ENCODE measurements around the gene SASH1. TPM values are rescaled to one million over a fixed set of nuclear protein-coding genes. Genes with fewer than 3 reads are reported as not detected.

SASH1 gene
- total RNA-seq, 1 experiment from 2014 or later = 11.7 TPM

DNA sequence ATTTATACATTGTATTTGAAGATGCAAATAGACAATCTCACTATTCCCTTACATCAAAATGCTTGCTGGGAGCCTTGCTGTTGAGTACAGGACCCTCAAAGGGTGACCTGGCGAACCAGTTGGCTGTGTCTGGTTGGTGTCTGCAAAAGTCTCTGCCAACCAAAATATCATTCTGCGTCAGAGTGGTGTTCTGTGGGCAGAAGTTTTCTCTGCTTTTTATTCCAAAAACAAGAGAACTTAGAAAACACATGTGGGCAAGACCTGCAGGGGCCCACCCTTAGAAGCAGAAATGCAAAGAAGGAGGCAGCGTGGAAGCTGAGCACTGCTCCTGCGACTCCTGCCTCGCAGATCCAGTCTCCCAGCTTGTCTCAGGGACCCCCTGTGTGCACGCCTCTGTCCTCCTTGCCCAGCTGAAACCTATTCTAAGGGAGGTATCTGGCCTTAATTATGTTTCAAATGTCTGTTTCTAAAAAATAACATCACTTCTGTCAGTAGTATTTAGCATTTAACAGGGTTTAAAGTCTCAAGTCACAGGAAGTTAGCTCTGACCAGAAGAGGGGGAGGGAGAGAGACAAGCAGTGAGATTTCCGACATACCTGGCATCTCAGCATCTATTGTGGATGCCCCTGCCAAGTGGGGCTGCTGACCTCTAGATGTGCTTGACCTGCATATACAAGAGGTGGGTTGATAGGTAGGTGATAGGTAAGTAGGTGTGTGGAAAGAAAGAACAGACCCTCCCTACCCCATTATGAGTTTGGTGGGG lies 101.3 kb downstream of the SASH1 start (continued):
- TF ChIP-seq, protein P1, sequence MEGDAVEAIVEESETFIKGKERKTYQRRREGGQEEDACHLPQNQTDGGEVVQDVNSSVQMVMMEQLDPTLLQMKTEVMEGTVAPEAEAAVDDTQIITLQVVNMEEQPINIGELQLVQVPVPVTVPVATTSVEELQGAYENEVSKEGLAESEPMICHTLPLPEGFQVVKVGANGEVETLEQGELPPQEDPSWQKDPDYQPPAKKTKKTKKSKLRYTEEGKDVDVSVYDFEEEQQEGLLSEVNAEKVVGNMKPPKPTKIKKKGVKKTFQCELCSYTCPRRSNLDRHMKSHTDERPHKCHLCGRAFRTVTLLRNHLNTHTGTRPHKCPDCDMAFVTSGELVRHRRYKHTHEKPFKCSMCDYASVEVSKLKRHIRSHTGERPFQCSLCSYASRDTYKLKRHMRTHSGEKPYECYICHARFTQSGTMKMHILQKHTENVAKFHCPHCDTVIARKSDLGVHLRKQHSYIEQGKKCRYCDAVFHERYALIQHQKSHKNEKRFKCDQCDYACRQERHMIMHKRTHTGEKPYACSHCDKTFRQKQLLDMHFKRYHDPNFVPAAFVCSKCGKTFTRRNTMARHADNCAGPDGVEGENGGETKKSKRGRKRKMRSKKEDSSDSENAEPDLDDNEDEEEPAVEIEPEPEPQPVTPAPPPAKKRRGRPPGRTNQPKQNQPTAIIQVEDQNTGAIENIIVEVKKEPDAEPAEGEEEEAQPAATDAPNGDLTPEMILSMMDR (IDR thresholded peaks at IDR 0.05 in 2 of 3, conservative IDR thresholded peaks at IDR 0.05 in 1 of 3; ENCODE audit: borderline replicate concordance in 1 of 3, insufficient read depth in 1 of 3, low read depth in 2 of 3, low read length in 2 of 3) = no peak
- TF ChIP-seq EZH2 (IDR thresholded peaks at IDR 0.05) (no peak), YY1 (IDR thresholded peaks at IDR 0.05; ENCODE audit: extremely low read depth, insufficient replicate concordance, low read depth, low read length) (no peak), SRF (IDR thresholded peaks at IDR 0.05; ENCODE audit: low read depth) (no peak), SP1 (IDR thresholded peaks at IDR 0.05; ENCODE audit: low read depth) (no peak), POLR2AphosphoS5 (IDR thresholded peaks at IDR 0.05; ENCODE audit: low read depth, low read length) (no peak), TCF7L2 (IDR thresholded peaks at IDR 0.05; ENCODE audit: borderline replicate concordance, extremely low read depth, insufficient read depth, insufficient read length) (no peak), CBX3 (IDR thresholded peaks at IDR 0.05; ENCODE audit: low read depth) (no peak), POLR2A (IDR thresholded peaks at IDR 0.05; ENCODE audit: borderline replicate concordance, extremely low read depth, insufficient read depth, insufficient read length) (no peak), SIN3A (IDR thresholded peaks at IDR 0.05; ENCODE audit: low read depth) (no peak)

DNA sequence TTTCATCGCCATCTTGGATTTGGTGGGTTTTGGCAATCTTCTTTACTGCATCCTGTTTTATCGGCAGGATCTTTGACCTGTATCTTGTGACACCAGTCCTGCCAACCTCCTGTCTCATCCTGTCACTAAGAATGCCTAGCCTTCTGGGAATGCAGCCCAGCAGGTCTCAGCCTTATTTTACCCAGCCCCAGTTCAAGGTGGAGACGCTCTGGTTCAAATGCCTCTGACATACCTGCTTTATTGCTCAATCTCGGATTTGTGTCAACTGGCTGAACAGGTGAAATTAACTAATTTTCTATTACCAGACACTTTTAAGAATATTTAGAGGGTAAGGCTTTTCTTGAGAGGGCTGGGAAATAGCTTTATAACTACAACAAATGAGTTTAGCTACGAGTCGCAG lies 102.5 kb downstream of the SASH1 start:
- H4K20me1 ChIP-seq (ENCODE audit: insufficient read depth) = no peaks in the 10 kb centered on the region
- no peaks in the 10 kb centered on the region for H3K79me2 ChIP-seq (ENCODE audit: insufficient read depth, low read length)
- H3K4me2 ChIP-seq (ENCODE audit: low read length) = peak overlapping the region; percentile 15
- no peaks in the 10 kb centered on the region for H3K36me3 ChIP-seq (ENCODE audit: control insufficient read depth in 1 of 2, insufficient read depth in 2 of 2, low read length in 2 of 2)
- RAD21 ChIA-PET (ENCODE audit: low non-redundant PET in 1 of 2, low total read pairs in 2 of 2, uncharacterized antibody in 2 of 2, unreplicated experiment in 2 of 2) = interaction anchor here in 1 of 2 experiments (0.8 kb wide), 1 partner anchor 21 kb away, joined by 4 read pairs; no protein-coding TSS in a partner anchor
- peaks cover 18 to 36% of the 10 kb centered on the region in 2 experiments for H3K4me1 ChIP-seq (ENCODE audit: control insufficient read depth in 1 of 2, insufficient read depth in 2 of 2, low read length in 2 of 2)
- H3K9me3 ChIP-seq (ENCODE audit: control insufficient read depth in 1 of 2, insufficient read depth in 1 of 2, low read depth in 1 of 2, low read length in 2 of 2) = no peaks in the 10 kb centered on the region
- no peak overlapping the region for H3K27ac ChIP-seq (ENCODE audit: low read depth, low read length)
- CTCF ChIA-PET = interaction anchor here (1.3 kb wide), 1 partner anchor 265 kb away, joined by 4 read pairs; no protein-coding TSS in a partner anchor
- H3K9me2 ChIP-seq (ENCODE audit: insufficient read depth) = no peaks in the 10 kb centered on the region
- POLR2A ChIA-PET = no interaction called here
- no peak overlapping the region for H2AFZ ChIP-seq (ENCODE audit: low read depth, low read length, poor library complexity, severe bottlenecking)
- DNase-seq (ENCODE audit: low read depth, low spot score) = no peak
- H3K4me3 ChIP-seq (replicated peaks in 1 of 2; ENCODE audit: low read depth in 1 of 2, low read length in 2 of 2) = no peak overlapping the region
- intact Hi-C loops (cut with micrococcal nuclease) = no loop called here
- no TSS peak for BruUV-seq (replicated peaks)
- no peaks in the 10 kb centered on the region for H3K27me3 ChIP-seq (ENCODE audit: insufficient read depth, low read length)
- TF ChIP-seq CBX3 (IDR thresholded peaks at IDR 0.05; ENCODE audit: low read depth) = no peak
- TF ChIP-seq CEBPB (IDR thresholded peaks at IDR 0.05; ENCODE audit: low read depth) = peak; percentile 16; the same call in 1 of the 2 replicates
- no peak overlapping the region for H3K9ac ChIP-seq (ENCODE audit: low read length)
- no peak for ATAC-seq
